ENCODE results near the gene SMG5.

GRCh38 chr1:156230473-156230837, 52.2 kb downstream of the SMG5 start:
- TF ChIP-seq CTCF (IDR thresholded peaks at IDR 0.05; ENCODE audit: low read length) (no peak), EZH2 (optimal IDR thresholded peaks at IDR 0.05; ENCODE audit: low read depth, low read length) (no peak), EZH2phosphoT487 (IDR thresholded peaks at IDR 0.05; ENCODE audit: low read length) (no peak)

All from MM.1S (cell line).